Esophagus muscularis mucosa (tissue), 3 donors: Measurements from ENCODE around the gene UBE2QL1.

Experiments
- CTCF ChIP-seq, 3 experiments: fragments of 200-600 bp in 2 of 3; fragments of 450-650 bp in 1 of 3; sonication (generic) in 2 of 3; IDR thresholded peaks; one replicate each; pipeline ENCODE4 v1.5.1; 2017 to 2019; ENCODE audit warnings: antibody characterized with exemption in 3 of 3, mild to moderate bottlenecking in 2 of 3, moderate library complexity in 1 of 3
- POLR2AphosphoS5 ChIP-seq, 2 donors: sonication (generic); formaldehyde crosslinking; IDR thresholded peaks; one replicate each; pipeline ENCODE4 v1.6.1; 2017; ENCODE audit warnings: antibody characterized with exemption in 2 of 2

- TF ChIP-seq CTCF (IDR thresholded peaks at IDR 0.05) (no peak), POLR2AphosphoS5 (IDR thresholded peaks at IDR 0.05) (no peak)
Observed at GRCh38 chr5:6402939-6403338, 45.7 kb upstream of the UBE2QL1 start.
